ENCODE results near the gene BICRAL.
"Not testable (repeated sequence)": the region's sequence is repeated elsewhere in the genome, so short reads cannot be mapped to it uniquely, and the experiment has no call there.

Gene BICRAL

GRCh38 chr6:42766163-42766670 lies 15.6 kb upstream of the BICRAL start:
- DNase-seq: no peak

- no peak for DNase-seq
Measured at GRCh38 chr6:42769051-42769450, 12.8 kb upstream of the BICRAL start.

GRCh38 chr6:42769836-42770235 lies 12.0 kb upstream of the BICRAL start:
- DNase-seq: no peak

- DNase-seq: no peak
Measured at GRCh38 chr6:42771741-42772100, 10.1 kb upstream of the BICRAL start.

DNA sequence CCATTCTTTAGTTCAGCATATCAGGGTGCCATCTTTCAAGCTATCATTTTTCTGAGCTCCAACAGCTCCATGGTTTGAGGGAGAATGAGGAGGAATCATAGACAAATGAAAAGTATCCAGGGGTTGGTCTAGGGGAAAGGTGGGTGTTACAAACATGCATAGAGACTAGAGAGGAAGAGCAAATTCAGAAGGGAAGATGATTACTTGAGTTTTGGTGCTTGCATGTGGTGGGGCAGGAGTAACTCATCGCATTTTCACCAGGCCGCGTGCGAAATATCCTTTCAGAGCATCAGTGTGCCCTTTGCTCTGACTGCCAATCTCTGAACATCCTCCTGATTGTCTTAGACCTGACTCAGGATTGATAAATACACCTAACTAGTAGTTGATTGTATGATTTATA lies 7.7 kb upstream of the BICRAL start:
- DNase-seq: no peak

- not testable (repeated sequence) for DNase-seq
Measured at GRCh38 chr6:42774821-42775487, 6.9 kb upstream of the BICRAL start.

DNA sequence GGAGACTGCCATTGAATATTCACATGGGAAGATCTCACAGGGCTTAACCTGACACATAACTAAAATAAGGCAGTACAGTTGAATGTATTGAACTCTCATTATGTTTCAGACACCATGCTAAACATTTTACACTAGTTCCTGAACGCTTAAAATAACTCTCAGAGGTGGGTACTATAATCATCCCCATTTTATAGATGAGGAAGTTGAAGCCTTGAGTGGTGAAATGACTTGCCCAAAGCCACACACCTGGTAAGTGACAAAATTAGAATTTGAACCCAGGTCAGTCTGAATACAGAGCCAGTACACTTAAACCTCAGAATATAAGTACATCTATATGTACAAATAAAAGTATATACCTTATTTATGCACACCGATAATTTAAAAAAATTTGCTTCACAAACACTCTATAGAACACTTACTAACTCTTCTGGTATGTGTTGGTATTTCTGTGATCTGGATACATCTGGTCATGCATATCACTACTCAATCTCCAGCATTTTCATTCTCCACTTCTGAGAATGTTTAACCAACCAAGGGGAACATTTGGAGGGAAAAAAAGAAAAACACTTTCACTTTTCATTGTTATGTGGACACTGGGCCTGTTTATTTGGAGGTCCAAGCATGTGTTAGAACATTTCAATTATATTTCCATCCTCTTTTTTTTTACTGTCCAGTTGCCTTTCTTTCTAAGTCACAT lies 4.6 kb upstream of the BICRAL start:
- DNase-seq: no peak

DNA sequence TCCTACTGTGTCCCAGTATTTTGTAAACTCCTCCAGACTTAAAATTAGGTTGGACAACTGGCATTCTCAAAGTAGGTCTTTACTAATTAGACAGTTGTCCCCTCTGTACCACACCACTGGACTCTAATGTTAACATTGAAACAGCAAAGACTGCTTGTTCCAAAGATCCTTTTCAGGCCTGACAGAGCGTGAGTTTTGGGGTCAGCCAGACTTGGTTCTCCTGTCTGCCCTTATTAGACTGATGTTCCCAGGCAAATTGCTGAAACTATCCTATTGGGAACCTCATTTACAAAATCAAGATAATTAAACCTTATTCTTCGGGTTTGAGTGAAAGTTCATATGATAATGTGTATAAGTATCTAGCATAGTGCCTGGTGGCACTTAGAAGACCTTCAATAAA lies 3.7 kb upstream of the BICRAL start:
- no peak for DNase-seq

DNA sequence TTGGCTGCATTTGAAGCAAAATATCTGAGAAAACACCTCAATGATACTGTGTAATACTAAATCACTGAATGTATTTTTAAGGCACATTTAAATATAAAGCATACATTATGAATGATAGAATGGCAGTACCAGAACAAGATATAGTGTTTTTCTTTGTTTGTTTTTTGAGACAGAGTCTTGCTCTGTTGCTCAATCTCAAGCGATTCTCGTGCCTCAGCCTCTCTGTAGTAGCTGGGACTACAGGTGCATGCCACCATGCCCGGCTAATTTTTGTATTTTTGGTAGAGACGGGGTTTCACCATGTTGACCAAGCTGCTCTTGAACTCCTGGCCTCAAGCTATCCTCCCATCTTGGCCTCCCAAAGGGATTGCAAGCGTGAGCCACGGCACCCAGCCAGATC lies 2.3 kb upstream of the BICRAL start:
- no peak for DNase-seq

DNA sequence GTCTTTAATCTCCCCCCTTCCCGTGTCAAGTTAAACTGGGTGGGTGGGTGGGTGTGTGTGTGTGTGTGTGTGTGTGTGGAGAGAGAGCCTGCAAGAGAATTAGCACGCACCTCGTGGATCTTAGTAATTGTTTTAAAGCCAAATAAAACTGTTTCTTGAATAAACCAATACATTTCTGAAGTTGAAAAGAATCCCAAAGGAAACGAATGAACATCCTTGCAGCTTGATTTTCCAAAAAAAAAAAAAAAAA lies 381 bp upstream of the BICRAL start:
- no peak for DNase-seq

DNA sequence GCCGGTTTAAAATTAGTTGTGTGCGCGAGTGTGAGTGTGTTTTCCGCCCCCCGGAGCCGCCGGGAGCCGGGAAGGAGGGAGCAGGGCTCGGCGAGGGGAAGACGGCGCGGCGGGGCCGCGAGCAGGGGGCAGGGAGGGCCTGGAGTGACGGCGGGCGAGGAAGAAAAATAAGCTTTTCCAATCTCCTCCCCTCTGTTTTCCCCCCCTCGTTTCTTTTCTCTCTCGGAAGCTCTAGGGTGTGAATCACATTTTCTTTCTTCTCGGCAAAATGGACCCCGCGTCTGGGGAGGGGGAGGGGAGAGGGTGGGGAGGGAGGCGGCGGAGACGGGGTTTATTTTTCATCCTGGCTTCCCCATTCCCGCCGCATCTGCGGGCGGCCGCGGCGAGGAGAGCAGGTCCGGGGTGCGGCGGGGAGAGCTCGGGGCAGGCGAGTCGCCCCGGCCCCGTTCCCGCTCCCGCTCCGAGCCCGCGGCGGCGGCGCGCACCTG lies 881 bp downstream of the BICRAL start:
- DNase-seq: peak; percentile 23

- no peak for DNase-seq
Measured at GRCh38 chr6:42783177-42783875, 1.5 kb downstream of the BICRAL start.

DNA sequence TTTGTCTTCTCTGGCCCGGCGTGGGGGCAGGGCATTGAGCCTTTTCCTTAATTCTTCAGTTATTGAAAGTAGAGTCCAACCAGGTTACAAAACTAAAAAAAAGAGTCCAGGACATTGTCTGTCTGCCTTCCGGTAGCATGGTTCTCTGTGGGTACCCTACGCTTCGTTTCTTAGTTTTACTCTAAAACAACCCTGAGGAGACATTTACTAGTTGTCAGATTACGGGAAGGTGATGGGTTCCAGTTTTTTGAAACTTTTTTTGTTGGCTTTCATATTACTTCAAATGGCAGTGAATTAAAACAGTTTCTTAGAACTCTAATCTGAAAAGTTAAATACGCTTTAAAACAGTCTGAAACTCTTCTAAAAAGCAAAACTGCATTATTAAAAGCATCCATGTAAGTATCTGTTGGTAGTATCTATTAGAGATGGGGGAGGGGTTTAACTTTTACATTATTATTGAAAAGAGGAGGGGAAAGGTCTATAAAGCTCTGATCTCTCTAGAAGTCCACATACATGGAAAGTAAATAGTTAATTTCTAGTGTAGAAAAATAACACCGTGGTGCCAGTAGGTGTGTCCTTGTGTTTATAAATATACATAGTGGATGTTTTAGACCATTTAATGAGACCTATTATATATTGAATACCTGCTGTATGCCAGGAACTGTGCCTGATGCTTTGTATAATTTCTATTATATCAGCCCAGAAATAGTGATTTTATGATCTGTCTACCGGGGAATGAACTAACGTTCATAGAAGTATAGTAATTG lies 2.2 kb downstream of the BICRAL start:
- DNase-seq: no peak

DNA sequence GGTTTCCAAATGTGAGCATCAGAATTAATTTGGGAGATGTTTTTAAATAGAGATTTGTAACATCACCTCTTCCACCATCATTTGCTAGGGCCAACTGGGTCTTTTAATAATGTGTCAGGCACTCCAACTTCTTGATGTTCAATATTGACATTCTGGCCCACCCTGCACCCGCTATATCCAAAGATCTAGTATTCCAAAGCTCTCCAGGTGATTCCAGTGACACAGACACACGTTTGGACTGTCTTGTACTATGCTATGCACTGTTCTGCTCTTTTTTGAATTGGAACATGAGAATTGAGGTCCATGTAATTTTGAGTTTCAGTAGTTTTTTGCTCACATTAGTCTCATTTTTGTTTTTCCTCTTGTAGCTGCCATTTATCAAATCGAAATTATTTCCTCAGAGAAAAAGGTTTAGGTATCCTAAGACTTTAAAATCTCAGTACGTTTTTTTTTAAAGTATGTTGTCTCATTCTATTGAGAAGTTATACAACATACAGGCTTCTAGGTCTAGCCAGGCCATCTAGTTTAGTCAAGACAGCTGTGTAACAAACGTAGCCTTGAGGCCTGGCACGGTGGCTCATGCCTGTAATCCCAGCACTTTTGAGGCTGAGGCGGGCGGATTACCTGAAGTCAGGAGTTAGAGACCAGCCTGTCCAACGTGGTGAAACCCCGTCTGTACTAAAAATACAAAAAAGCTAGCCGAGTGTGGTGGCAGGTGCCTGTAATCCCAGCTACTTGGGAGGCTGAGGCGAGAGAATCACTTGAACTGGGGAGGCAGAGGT lies 3.1 kb downstream of the BICRAL start:
- DNase-seq: no peak

GRCh38 chr6:42786525-42786985 lies 4.7 kb downstream of the BICRAL start:
- no peak for DNase-seq

DNA sequence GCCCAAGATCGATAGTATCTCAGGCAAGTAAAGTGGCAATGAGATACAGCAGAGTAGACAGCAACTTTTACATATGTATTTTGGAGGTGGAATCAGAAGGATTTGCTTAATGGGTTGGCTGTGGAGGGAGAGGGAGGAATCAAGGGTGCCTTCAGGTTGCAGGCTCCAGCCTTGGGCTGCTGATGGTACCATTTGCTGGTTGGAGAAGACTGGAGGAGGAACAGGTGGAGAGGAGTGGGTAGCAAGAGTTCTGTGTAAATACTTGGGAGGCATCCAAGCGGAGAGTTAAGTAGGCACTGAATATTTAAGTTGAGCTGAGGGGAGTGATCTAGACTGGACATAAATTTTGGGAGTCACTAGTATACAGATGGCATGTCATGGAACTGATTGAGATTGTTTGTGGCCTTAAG lies 5.2 kb downstream of the BICRAL start:
- DNase-seq: no peak

- DNase-seq: no peak
Measured at GRCh38 chr6:42788671-42789070, 6.8 kb downstream of the BICRAL start.

DNA sequence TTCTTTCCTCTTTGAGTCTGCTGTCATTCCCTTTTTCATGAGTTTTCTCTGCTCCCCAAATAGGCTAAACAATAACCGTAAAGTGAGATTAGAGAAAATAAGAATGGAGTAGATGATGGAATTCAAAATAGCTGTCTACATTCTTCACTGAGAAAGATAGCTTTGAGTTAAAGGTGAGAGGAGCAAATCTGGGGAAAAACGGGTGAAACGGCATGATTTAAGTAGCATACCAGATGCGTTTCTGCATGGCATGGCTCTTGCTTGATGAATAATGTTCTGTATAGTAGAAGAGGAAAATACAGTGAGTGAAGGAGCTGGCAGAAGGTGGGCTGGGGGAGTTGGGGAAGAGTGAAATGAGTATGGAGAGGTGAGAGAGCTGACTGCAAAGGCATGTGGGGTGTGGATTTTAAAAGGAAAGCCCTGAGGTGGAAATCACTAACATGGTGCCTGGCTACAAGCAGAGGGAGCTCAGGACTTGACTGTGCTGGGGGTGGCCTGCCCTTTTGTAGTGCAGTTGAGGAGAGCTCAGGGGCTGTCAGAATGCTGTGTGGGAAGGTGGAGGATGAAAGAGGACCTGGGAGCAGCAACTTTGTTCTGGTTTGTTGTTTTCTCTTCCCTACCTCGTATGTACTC lies 8.8 kb downstream of the BICRAL start:
- no peak for DNase-seq

DNA sequence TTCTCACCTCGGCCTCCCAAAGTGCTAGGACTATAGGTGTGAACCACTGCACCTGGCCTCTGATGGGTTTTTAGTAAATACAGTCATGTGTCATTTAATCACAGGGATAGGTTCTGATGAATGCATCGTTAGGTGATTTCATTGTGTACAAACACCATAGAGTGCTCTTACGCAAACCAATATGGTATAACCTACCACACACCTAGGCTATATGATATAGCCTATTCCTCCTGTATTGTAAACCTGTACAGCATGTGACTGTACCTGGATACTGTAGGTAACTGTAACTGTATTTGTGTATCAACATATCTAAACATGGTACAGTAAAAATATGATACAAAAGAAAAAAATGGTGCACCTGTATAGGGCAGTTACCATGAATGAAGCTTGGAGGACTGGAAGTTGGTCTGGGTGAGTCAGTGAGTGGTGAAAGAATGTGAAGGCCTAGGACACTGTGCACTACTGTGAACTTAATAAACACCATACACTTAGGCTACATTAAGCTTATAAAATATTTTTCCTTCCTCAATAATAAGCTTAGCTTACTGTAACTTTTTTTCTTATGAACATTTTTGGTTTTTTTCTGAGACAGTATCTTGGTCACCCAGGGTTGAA lies 10.0 kb downstream of the BICRAL start:
- no peak for DNase-seq

DNA sequence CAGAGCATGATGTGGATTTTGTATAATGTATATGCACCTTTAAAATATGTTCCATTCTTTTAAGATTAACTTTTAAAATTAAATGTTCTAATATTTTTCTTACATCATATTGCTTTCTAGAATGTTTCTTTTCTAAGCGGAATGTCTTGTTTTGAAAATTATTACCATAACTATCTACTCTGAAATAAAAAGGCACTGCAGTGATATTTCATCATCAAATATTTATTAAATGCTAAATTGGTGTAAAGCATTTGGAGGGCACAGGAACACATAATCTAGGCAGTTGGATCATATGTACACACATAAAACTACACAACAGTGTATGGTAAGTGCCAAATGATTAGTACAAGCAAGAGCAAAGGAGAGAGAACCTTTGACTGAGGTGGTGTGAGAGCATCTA lies 13.8 kb downstream of the BICRAL start:
- no peak for DNase-seq

DNA sequence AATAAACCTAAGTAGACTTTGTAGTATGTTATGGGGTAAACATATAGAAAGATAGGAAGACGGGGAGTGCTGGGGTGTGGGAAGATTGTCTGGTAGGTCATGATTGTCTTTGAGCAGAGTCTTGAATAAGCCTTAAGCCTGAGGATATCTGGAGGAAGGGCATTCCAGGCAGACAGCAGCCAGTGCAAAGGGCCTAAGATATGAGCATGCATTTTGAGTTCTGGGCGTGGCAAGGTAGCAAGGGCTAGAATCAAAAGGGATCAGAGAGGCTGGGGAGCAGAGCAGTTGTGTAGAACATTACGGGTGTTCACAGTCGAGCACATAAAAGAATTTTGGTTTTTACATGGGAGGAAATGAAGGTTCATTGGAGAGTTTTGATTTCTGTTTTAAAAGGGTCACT lies 14.3 kb downstream of the BICRAL start:
- DNase-seq: no peak

DNA sequence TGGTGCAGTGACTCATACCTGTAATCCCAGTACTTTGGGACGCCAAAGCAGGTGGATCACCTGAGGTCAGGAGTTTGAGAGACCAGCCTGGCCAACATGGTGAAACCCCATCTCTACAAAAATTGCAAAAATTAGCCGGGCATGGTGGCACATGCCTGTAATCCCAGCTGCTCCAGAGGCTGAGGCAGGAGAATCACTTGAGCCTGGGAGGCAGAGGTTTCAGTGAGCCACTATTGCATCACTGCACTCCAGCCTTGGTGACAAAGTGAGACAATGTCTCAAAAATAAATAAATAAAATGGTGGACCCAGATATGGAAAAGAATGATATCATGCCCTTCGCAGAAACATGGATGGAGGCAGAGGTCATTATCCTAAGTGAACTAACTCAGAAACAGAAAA lies 15.8 kb downstream of the BICRAL start:
- not testable (repeated sequence) for DNase-seq

Measured in GF-D8 (cell line).